HepG2 (cell line): ENCODE measurements around the gene PRICKLE3. TPM values are rescaled to one million over a fixed set of nuclear protein-coding genes. Genes with fewer than 3 reads are reported as not detected.
A peak's percentile ranks its signal among the peaks of the same experiment; 100 is the strongest.

Experiments
- AGO1 ChIP-seq: fragments of 200-400 bp; formaldehyde crosslinking; IDR thresholded peaks from 2 replicates; pipeline ENCODE4 v1.6.1; 2017; ENCODE audit warnings: mild to moderate bottlenecking, low read depth, low read length, moderate library complexity; ENCODE audit not compliant: poor library complexity, severe bottlenecking
- ATF7 ChIP-seq, 2 experiments: fragments of 450-650 bp in 1 of 2; sonication (generic) in 1 of 2; formaldehyde crosslinking in 1 of 2; IDR thresholded peaks; 2 replicates each; pipeline versions ENCODE4 v1.4.0 to v1.6.1; 2016 to 2020; ENCODE audit warnings: antibody characterized with exemption in 1 of 2, mild to moderate bottlenecking in 1 of 2, missing genetic modification reagents in 1 of 2
- FOXO1 ChIP-seq: sonication (generic); formaldehyde crosslinking; IDR thresholded peaks from 2 replicates; pipeline ENCODE4 v1.4.0; 2020; ENCODE audit warnings: missing genetic modification reagents
- MBNL3 ChIP-seq: fragments of 250-450 bp; sonication (Bioruptor Pico); conservative IDR thresholded peaks from 2 replicates; pipeline ENCODE4 v1.8.0; 2022; ENCODE audit warnings: mild to moderate bottlenecking, inconsistent platforms
- PHF5A ChIP-seq: IDR thresholded peaks from one replicate; pipeline ENCODE4 v1.6.1; 2018; ENCODE audit warnings: low read depth, missing genetic modification reagents; ENCODE audit not compliant: unreplicated experiment
- PLRG1 ChIP-seq: fragments of 450-650 bp; conservative IDR thresholded peaks from 2 replicates; pipeline ENCODE4 v1.6.1; 2016
- SMAD1 ChIP-seq: sonication (generic); formaldehyde crosslinking; IDR thresholded peaks from 2 replicates; pipeline ENCODE4 v1.4.0; 2020; ENCODE audit warnings: missing genetic modification reagents, low read depth, mild to moderate bottlenecking, borderline replicate concordance
- ZFX ChIP-seq: sonication (generic); formaldehyde crosslinking; IDR thresholded peaks from 2 replicates; pipeline ENCODE4 v1.4.0; 2020; ENCODE audit warnings: mild to moderate bottlenecking, low read depth, missing genetic modification reagents, moderate library complexity
- ZNF253 ChIP-seq: sonication (generic); formaldehyde crosslinking; IDR thresholded peaks from 2 replicates; pipeline ENCODE4 v1.8.0; 2022; ENCODE audit warnings: mild to moderate bottlenecking, missing genetic modification reagents, borderline replicate concordance
- ZNF34 ChIP-seq: sonication (generic); formaldehyde crosslinking; IDR thresholded peaks from 2 replicates; pipeline ENCODE4 v1.4.0; 2020; ENCODE audit warnings: mild to moderate bottlenecking, missing genetic modification reagents, borderline replicate concordance
- ZNF792 ChIP-seq: IDR thresholded peaks from 2 replicates; pipeline ENCODE4 v1.6.1; 2016
- ZNF850 ChIP-seq: sonication (generic); formaldehyde crosslinking; conservative IDR thresholded peaks from 2 replicates; pipeline ENCODE4 v1.9.0; 2021; ENCODE audit warnings: mild to moderate bottlenecking, missing genetic modification reagents
- polyA plus RNA-seq, 8 experiments: library from polyadenylated mRNA; depleted of rRNA in 3 of 8; stranded (reverse) in 7 of 8; unstranded in 1 of 8; fragments of >200 nt; fragmentation: Illumina TruSeq in 4 of 8; extraction: Trizol in 4 of 8; gene quantifications; 2 replicates each; pipeline versions ENCODE4 v1.2.1 to v1.2.3, GENCODE V29; 2011 to 2016; ENCODE audit warnings: low read depth in 4 of 8, missing spikeins in 1 of 8, mixed read lengths in 1 of 8; ENCODE audit not compliant: insufficient read depth in 1 of 8
- total RNA-seq, 5 experiments: library from RNA; depleted of rRNA; stranded (reverse); fragments of >200 nt; fragmentation: Illumina TruSeq; extraction: Trizol; gene quantifications; 2 replicates each; pipeline ENCODE4 v1.2.3, GENCODE V29; 2016; ENCODE audit warnings: low read depth in 1 of 5
- TF ChIP-seq, protein P1 (sequence below): IDR thresholded peaks from 2 replicates; pipeline ENCODE4 v1.6.1; 2012; ENCODE audit warnings: low read length, improper control_type of control experiment
- TF ChIP-seq, protein P2 (sequence below): IDR thresholded peaks from 2 replicates; pipeline ENCODE4 v1.6.1; 2016; ENCODE audit warnings: mild to moderate bottlenecking
- TF ChIP-seq, protein P3 (sequence below): sonication (generic); formaldehyde crosslinking; conservative IDR thresholded peaks from 2 replicates; pipeline ENCODE4 v1.8.0; 2022; ENCODE audit warnings: low read depth, missing genetic modification reagents
- TF ChIP-seq, protein P4 (sequence below): sonication (generic); formaldehyde crosslinking; IDR thresholded peaks from 2 replicates; pipeline ENCODE4 v1.4.0; 2020; ENCODE audit warnings: missing genetic modification reagents, mild to moderate bottlenecking, borderline replicate concordance
- TF ChIP-seq, protein P5 (sequence below): sonication (generic); formaldehyde crosslinking; IDR thresholded peaks from 2 replicates; pipeline ENCODE4 v1.8.0; 2022; ENCODE audit warnings: low read depth, missing genetic modification reagents

PRICKLE3 gene
- total and polyA plus RNA-seq, 2 of the 13 experiments (the other 11 are each of a cell fraction or from before 2014, with no cell fraction given), result 2.6 TPM

DNA sequence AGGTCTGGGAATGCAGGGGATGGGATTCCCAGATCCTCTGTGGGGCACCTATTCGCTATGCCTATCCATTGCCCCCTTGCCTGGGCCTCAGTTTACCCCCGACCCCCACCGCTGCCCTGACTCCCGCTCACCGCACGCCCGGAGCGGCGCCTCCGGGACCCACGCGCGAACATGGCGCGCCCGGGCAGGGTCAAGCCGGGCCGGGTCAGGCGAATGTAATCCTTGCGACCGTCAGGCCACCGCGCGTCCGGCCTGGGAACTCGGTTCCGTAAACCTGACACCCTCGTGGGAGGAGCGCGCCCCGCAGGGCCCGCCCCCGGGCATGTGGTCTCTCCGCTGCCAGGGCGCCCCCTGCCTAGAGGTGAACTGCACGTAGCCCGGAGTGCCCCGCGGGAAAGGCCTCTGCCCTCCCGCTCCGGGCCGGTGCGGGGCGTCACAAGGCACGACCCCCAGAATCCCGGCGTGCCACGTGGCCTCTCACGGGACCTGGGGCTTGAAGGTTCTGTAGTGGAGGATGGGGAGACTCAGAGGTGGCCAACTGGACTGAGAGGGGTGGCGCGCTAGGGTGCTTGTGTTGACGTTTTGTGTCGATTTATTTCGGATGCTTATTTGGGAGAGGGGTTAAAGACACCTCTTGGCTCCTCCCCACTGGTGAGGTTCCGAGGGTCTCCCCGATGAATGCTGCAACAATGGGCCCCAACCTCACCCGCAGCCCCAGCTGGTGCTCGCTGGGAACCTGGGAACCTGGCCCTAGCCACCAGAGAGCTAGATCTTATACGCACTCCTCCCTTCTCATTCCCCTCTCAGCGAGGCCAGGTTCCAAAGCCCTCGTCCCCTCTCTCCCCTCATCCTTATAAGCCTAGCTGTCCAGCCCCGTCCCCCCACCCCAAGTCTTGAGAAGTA is at the start of gene PRICKLE3 (continued):
- TF ChIP-seq SMAD1 (CRISPR knock-in tag) (peak; percentile 50; the same call in 1 of the 2 replicates), ZNF253 (CRISPR knock-in tag) (no peak), PHF5A (CRISPR knock-in tag) (no peak), ATF7 (IDR thresholded peaks at IDR 0.05) (no peak), ATF7 (CRISPR knock-in tag; IDR thresholded peaks at IDR 0.05) (no peak), PLRG1 (no peak), ZNF34 (CRISPR knock-in tag) (no peak), MBNL3 (CRISPR knock-in tag) (no peak), ZNF850 (no peak), AGO1 (no peak), ZFX (peak; percentile 61; the same call in 1 of the 2 replicates), FOXO1 (no peak), ZNF792 (CRISPR knock-in tag) (0 out of 2 replicates have a peak, but pooled peaks have one; percentile 43)
- TF ChIP-seq, protein P1, sequence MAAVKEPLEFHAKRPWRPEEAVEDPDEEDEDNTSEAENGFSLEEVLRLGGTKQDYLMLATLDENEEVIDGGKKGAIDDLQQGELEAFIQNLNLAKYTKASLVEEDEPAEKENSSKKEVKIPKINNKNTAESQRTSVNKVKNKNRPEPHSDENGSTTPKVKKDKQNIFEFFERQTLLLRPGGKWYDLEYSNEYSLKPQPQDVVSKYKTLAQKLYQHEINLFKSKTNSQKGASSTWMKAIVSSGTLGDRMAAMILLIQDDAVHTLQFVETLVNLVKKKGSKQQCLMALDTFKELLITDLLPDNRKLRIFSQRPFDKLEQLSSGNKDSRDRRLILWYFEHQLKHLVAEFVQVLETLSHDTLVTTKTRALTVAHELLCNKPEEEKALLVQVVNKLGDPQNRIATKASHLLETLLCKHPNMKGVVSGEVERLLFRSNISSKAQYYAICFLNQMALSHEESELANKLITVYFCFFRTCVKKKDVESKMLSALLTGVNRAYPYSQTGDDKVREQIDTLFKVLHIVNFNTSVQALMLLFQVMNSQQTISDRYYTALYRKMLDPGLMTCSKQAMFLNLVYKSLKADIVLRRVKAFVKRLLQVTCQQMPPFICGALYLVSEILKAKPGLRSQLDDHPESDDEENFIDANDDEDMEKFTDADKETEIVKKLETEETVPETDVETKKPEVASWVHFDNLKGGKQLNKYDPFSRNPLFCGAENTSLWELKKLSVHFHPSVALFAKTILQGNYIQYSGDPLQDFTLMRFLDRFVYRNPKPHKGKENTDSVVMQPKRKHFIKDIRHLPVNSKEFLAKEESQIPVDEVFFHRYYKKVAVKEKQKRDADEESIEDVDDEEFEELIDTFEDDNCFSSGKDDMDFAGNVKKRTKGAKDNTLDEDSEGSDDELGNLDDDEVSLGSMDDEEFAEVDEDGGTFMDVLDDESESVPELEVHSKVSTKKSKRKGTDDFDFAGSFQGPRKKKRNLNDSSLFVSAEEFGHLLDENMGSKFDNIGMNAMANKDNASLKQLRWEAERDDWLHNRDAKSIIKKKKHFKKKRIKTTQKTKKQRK, result no peak
- TF ChIP-seq, protein P2, sequence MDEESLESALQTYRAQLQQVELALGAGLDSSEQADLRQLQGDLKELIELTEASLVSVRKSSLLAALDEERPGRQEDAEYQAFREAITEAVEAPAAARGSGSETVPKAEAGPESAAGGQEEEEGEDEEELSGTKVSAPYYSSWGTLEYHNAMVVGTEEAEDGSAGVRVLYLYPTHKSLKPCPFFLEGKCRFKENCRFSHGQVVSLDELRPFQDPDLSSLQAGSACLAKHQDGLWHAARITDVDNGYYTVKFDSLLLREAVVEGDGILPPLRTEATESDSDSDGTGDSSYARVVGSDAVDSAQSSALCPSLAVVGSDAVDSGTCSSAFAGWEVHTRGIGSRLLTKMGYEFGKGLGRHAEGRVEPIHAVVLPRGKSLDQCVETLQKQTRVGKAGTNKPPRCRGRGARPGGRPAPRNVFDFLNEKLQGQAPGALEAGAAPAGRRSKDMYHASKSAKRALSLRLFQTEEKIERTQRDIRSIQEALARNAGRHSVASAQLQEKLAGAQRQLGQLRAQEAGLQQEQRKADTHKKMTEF, result no peak; the same call in 1 of the 2 replicates
- TF ChIP-seq, protein P3, sequence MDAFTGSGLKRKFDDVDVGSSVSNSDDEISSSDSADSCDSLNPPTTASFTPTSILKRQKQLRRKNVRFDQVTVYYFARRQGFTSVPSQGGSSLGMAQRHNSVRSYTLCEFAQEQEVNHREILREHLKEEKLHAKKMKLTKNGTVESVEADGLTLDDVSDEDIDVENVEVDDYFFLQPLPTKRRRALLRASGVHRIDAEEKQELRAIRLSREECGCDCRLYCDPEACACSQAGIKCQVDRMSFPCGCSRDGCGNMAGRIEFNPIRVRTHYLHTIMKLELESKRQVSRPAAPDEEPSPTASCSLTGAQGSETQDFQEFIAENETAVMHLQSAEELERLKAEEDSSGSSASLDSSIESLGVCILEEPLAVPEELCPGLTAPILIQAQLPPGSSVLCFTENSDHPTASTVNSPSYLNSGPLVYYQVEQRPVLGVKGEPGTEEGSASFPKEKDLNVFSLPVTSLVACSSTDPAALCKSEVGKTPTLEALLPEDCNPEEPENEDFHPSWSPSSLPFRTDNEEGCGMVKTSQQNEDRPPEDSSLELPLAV (CRISPR knock-in tag), result no peak
- TF ChIP-seq, protein P4, sequence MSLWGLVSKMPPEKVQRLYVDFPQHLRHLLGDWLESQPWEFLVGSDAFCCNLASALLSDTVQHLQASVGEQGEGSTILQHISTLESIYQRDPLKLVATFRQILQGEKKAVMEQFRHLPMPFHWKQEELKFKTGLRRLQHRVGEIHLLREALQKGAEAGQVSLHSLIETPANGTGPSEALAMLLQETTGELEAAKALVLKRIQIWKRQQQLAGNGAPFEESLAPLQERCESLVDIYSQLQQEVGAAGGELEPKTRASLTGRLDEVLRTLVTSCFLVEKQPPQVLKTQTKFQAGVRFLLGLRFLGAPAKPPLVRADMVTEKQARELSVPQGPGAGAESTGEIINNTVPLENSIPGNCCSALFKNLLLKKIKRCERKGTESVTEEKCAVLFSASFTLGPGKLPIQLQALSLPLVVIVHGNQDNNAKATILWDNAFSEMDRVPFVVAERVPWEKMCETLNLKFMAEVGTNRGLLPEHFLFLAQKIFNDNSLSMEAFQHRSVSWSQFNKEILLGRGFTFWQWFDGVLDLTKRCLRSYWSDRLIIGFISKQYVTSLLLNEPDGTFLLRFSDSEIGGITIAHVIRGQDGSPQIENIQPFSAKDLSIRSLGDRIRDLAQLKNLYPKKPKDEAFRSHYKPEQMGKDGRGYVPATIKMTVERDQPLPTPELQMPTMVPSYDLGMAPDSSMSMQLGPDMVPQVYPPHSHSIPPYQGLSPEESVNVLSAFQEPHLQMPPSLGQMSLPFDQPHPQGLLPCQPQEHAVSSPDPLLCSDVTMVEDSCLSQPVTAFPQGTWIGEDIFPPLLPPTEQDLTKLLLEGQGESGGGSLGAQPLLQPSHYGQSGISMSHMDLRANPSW (CRISPR knock-in tag), result no peak
- TF ChIP-seq, protein P5, sequence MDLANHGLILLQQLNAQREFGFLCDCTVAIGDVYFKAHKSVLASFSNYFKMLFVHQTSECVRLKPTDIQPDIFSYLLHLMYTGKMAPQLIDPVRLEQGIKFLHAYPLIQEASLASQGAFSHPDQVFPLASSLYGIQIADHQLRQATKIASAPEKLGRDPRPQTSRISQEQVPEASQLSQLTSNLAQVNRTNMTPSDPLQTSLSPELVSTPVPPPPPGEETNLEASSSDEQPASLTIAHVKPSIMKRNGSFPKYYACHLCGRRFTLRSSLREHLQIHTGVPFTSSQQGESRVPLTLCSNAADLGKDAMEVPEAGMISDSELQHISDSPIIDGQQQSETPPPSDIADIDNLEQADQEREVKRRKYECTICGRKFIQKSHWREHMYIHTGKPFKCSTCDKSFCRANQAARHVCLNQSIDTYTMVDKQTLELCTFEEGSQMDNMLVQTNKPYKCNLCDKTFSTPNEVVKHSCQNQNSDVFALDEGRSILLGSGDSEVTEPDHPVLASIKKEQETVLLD, result no peak
